Suprapubic skin (tissue), 4 donors: Measurements from ENCODE around the gene ANG. TPM values are rescaled to one million over a fixed set of nuclear protein-coding genes. Genes with fewer than 3 reads are reported as not detected.

Source experiments
- DNase-seq, 2 donors: peaks; one replicate each; pipeline ENCODE4 v3.0.0-alpha.2; 2019; ENCODE audit warnings: low spot score in 2 of 2
- H3K27ac ChIP-seq: fragments of 200-600 bp; sonication (generic); one replicate; pipeline ENCODE4 v1.5.1; 2019
- H3K27me3 ChIP-seq: fragments of 200-600 bp; sonication (generic); one replicate; pipeline ENCODE4 v1.5.1; 2019
- H3K36me3 ChIP-seq: fragments of 200-600 bp; sonication (generic); one replicate; pipeline ENCODE4 v1.5.1; 2019
- H3K4me1 ChIP-seq: fragments of 200-600 bp; sonication (generic); one replicate; pipeline ENCODE4 v1.5.1; 2019
- H3K4me3 ChIP-seq: fragments of 200-600 bp; sonication (generic); one replicate; pipeline ENCODE4 v1.5.1; 2019; ENCODE audit warnings: mild to moderate bottlenecking
- H3K9me3 ChIP-seq: fragments of 200-600 bp; sonication (generic); one replicate; pipeline ENCODE4 v1.5.1; 2019
- CTCF ChIP-seq, 2 donors: fragments of 200-600 bp in 1 of 2; fragments of 450-650 bp in 1 of 2; sonication (generic) in 1 of 2; IDR thresholded peaks; one replicate each; pipeline ENCODE4 v1.5.1; 2016 to 2019; ENCODE audit warnings: antibody characterized with exemption in 2 of 2, mild to moderate bottlenecking in 1 of 2, moderate library complexity in 1 of 2
- EP300 ChIP-seq: sonication (generic); formaldehyde crosslinking; IDR thresholded peaks from one replicate; pipeline ENCODE4 v1.6.1; 2017; ENCODE audit warnings: antibody characterized with exemption
- POLR2A ChIP-seq, 2 donors: fragments of 450-650 bp; IDR thresholded peaks; one replicate each; pipeline ENCODE4 v1.6.1; 2017; ENCODE audit warnings: antibody characterized with exemption in 2 of 2, mild to moderate bottlenecking in 2 of 2, moderate library complexity in 2 of 2
- POLR2AphosphoS5 ChIP-seq, 3 donors: sonication (generic); formaldehyde crosslinking; IDR thresholded peaks; one replicate each; pipeline ENCODE4 v1.6.1; 2017; ENCODE audit warnings: antibody characterized with exemption in 3 of 3
- WGBS: methylation state at CpG from one replicate; pipeline ENCODE4 v1.1.5; 2018; 5-methylcytosine and 5-hydroxymethylcytosine counted together
- total RNA-seq, 4 donors: library from RNA; depleted of rRNA; stranded (reverse); fragments of >200 nt; gene quantifications; one replicate each; pipeline ENCODE4 v1.1.0, GENCODE V29; 2016

Gene ANG
- total RNA-seq, 4 donors from 2014 or later = 19.3 to 46.9 (median 27.1) TPM

GRCh38 chr14:20706657-20707355, 18.2 kb downstream of the ANG start:
- H3K27me3 ChIP-seq = no peaks in the 10 kb centered on the region
- H3K4me3 ChIP-seq = no peak overlapping the region
- WGBS = 35% methylated on average over 4 of the region's 4 CpGs
- TF ChIP-seq POLR2AphosphoS5 (IDR thresholded peaks at IDR 0.05) (no peak), EP300 (no peak), CTCF (IDR thresholded peaks at IDR 0.05) (no peak), POLR2A (IDR thresholded peaks at IDR 0.05) (no peak)
- no peaks in the 10 kb centered on the region for H3K36me3 ChIP-seq
- H3K4me1 ChIP-seq = no peaks in the 10 kb centered on the region
- no peak for DNase-seq
- H3K27ac ChIP-seq = no peak overlapping the region
- H3K9me3 ChIP-seq = no peaks in the 10 kb centered on the region

- H3K9me3 ChIP-seq = no peaks in the 10 kb centered on the region
- TF ChIP-seq POLR2AphosphoS5 (IDR thresholded peaks at IDR 0.05) (no peak), POLR2A (IDR thresholded peaks at IDR 0.05) (no peak), EP300 (no peak), CTCF (IDR thresholded peaks at IDR 0.05) (no peak)
- H3K27ac ChIP-seq = no peak overlapping the region
- H3K4me1 ChIP-seq = no peaks in the 10 kb centered on the region
- H3K36me3 ChIP-seq = no peaks in the 10 kb centered on the region
- H3K27me3 ChIP-seq = no peaks in the 10 kb centered on the region
- H3K4me3 ChIP-seq = no peak overlapping the region
- WGBS = 75% methylated on average over 2 of the region's 2 CpGs
- no peak for DNase-seq
These were observed 19.1 kb downstream of the ANG start for GRCh38 chr14:20707622-20708021.

GRCh38 chr14:20711261-20711660, 22.7 kb downstream of the ANG start:
- no peak for DNase-seq
- Histone ChIP-seq H3K4me3 (no peak overlapping the region), H3K27ac (no peak overlapping the region), H3K27me3 (no peaks in the 10 kb centered on the region), H3K36me3 (no peaks in the 10 kb centered on the region), H3K9me3 (no peaks in the 10 kb centered on the region), H3K4me1 (peaks cover 10% of the 10 kb centered on the region)
- WGBS = 81% methylated on average over 4 of the region's 4 CpGs
- no peak for TF ChIP-seq CTCF (IDR thresholded peaks at IDR 0.05)
- TF ChIP-seq POLR2AphosphoS5 (IDR thresholded peaks at IDR 0.05) = no peak
- TF ChIP-seq EP300 = no peak
- no peak for TF ChIP-seq POLR2A (IDR thresholded peaks at IDR 0.05)

GRCh38 chr14:20711685-20712084, 23.1 kb downstream of the ANG start:
- H3K27ac ChIP-seq = no peak overlapping the region

More at GRCh38 chr14:20711685-20712084, 23.1 kb downstream of the ANG start:
- no peak for DNase-seq
- Histone ChIP-seq H3K27me3 (no peaks in the 10 kb centered on the region), H3K4me3 (no peak overlapping the region), H3K4me1 (peaks cover 10% of the 10 kb centered on the region), H3K36me3 (no peaks in the 10 kb centered on the region), H3K9me3 (no peaks in the 10 kb centered on the region)
- no peak for TF ChIP-seq POLR2AphosphoS5 (IDR thresholded peaks at IDR 0.05)
- no peak for TF ChIP-seq POLR2A (IDR thresholded peaks at IDR 0.05)
- no peak for TF ChIP-seq CTCF (IDR thresholded peaks at IDR 0.05)
- TF ChIP-seq EP300 = no peak
- WGBS = 54% methylated on average over 4 of the region's 4 CpGs
